BJ (cell line): ENCODE data around the gene KRTAP22-1. TPM values are rescaled to one million over a fixed set of nuclear protein-coding genes. Genes with fewer than 3 reads are reported as not detected.

Experiments
- CTCF ChIA-PET: fragments of 350-600 bp; formaldehyde crosslinking; extraction: SDS; loops from one replicate; lab custom pipeline; 2021; ENCODE audit warnings: antibody characterized with exemption, inconsistent platforms; lab: Yijun Ruan, JAX
- POLR2A ChIA-PET: fragments of 300-600 bp; sonication (Branson Sonifier 250); formaldehyde crosslinking; extraction: SDS; loops from one replicate; lab custom pipeline; 2021; ENCODE audit warnings: antibody characterized with exemption; lab: Charles Lee
- DNase-seq: peaks from one replicate; pipeline ENCODE4 v3.0.0-alpha.2; 2011; ENCODE audit warnings: low read depth
- H3K27me3 ChIP-seq: 2 replicates; pipeline ENCODE4 v1.6.0; 2011; ENCODE audit warnings: low read length; ENCODE audit not compliant: control insufficient read depth, insufficient read depth
- H3K36me3 ChIP-seq: 2 replicates; pipeline ENCODE4 v1.5.1; 2011; ENCODE audit warnings: low read length; ENCODE audit not compliant: control insufficient read depth, insufficient read depth
- H3K4me3 ChIP-seq: 2 replicates; pipeline ENCODE4 v1.5.1; 2011; ENCODE audit warnings: low read depth, mild to moderate bottlenecking, control low read depth, low read length
- polyA plus RNA-seq: library from polyadenylated mRNA; depleted of rRNA; stranded (reverse); fragments of >200 nt; gene quantifications from 2 replicates; pipeline ENCODE4 v1.2.3, GENCODE V29; 2011
- TF ChIP-seq, protein P1 (sequence below): IDR thresholded peaks from 2 replicates; pipeline ENCODE4 v1.5.1; 2011; ENCODE audit warnings: low read depth, mild to moderate bottlenecking, control low read depth, inconsistent platforms, low read length, moderate library complexity; ENCODE audit not compliant: insufficient read depth

KRTAP22-1 gene
- polyA plus RNA-seq, 1 experiment: not detected

DNA sequence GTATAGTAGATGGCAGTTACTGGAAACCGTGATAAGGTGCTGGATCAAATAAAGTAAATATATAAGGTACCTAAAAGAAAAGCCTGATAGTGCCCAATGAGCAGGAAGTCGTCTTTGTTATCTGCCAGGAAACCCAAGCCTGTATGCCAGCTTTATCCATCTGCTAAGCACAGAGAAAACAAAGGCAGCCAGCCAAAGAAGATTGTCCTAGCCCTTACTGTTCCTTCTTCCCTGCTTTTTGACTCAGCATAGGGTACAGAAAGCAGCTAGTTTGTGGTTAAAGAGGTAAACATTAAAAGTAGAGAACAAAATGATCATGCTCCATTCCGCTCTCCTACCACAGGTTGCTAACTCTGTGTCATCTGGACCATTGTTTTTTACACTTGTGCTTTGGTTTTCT, 20.8 kb upstream of the KRTAP22-1 start:
- POLR2A ChIA-PET: no interaction called here
- DNase-seq: no peak
- CTCF ChIA-PET: no interaction called here
- no peaks in the 10 kb centered on the region for H3K36me3 ChIP-seq
- no peaks in the 10 kb centered on the region for H3K27me3 ChIP-seq
- TF ChIP-seq, protein P1, sequence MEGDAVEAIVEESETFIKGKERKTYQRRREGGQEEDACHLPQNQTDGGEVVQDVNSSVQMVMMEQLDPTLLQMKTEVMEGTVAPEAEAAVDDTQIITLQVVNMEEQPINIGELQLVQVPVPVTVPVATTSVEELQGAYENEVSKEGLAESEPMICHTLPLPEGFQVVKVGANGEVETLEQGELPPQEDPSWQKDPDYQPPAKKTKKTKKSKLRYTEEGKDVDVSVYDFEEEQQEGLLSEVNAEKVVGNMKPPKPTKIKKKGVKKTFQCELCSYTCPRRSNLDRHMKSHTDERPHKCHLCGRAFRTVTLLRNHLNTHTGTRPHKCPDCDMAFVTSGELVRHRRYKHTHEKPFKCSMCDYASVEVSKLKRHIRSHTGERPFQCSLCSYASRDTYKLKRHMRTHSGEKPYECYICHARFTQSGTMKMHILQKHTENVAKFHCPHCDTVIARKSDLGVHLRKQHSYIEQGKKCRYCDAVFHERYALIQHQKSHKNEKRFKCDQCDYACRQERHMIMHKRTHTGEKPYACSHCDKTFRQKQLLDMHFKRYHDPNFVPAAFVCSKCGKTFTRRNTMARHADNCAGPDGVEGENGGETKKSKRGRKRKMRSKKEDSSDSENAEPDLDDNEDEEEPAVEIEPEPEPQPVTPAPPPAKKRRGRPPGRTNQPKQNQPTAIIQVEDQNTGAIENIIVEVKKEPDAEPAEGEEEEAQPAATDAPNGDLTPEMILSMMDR: no peak
- H3K4me3 ChIP-seq: no peak overlapping the region

DNA sequence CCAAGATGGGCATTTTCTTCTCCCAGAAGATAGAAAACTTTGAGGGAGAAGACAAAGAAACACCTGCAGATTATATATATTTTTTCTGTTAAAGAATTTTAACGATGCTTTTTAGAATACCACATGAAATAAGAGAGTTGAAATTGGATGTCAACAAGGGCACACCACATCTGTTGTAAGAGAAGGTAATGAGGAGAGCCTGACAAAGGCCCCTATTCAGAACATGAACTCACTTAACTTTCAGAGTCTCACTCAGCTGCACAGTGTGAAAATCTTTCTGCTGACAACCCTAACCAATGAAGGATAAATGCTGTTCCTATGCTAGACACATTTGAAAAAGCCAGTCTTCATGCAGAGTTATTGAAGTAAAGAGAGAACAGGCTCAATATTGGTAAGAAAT, 18.0 kb upstream of the KRTAP22-1 start:
- DNase-seq: no peak
- Histone ChIP-seq H3K27me3 (no peaks in the 10 kb centered on the region), H3K36me3 (no peaks in the 10 kb centered on the region), H3K4me3 (no peak overlapping the region)
- TF ChIP-seq, protein P1: no peak
- POLR2A ChIA-PET: no interaction called here
- CTCF ChIA-PET: no interaction called here

DNA sequence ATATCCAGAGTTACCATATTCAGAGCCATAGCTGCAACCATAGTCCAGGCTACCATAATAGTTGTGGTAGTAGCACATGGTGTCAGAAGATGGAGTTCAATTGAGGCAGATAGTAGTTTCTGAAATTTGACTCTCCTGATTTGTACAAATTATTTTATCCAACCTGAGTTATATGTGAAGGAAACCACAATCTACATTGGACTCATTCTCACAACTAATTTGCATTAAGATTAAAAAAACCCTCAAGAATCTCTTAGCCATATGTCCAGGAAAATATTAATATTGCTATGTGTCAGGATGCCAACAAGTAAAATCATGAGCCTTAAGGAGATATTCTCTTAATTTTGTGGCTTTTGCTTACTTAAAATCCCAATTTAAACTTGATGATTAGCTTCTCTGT, 10.6 kb upstream of the KRTAP22-1 start, which contains the start of gene KRTAP22-2:
KRTAP22-2 (minus strand) TSS at position 101 of the 400 bp plus-strand sequence.
- TF ChIP-seq, protein P1: no peak
- Histone ChIP-seq H3K36me3 (no peaks in the 10 kb centered on the region), H3K4me3 (no peak within 1 kb of the TSS), H3K27me3 (no peaks in the 10 kb centered on the region)
- ChIA-PET CTCF (no interaction called here), POLR2A (no interaction called here)
- no peak for DNase-seq

DNA sequence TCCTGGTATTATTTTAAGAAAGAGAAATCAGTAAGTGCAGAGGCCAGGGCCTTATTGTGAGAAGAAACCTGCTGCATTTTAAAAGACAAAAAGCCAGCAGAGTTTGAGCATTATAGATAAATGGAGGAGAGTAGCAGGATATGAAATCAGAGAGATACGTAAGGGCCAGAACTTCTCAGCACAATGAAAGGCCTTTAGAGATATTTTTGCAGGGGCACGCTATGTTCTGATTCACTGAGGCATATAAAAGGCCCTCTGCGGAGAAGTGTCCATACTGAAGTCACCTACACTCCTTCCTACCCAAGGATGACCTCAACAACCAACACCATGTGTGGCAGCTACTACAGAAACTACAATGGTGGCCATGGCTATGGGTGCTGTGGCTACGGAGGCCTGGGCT, 8.7 kb upstream of the KRTAP22-1 start, which contains the start of gene KRTAP6-3:
KRTAP6-3 (plus strand) TSS at position 301 of the 400 bp plus-strand sequence; CDS start at position 307, 6 bp downstream.
- ChIA-PET POLR2A (no interaction called here), CTCF (no interaction called here)
- no peak for DNase-seq
- no peak within 1 kb of the TSS for H3K4me3 ChIP-seq
- TF ChIP-seq, protein P1: no peak
- no peaks in the 10 kb centered on the region for H3K36me3 ChIP-seq
- H3K27me3 ChIP-seq: no peaks in the 10 kb centered on the region

DNA sequence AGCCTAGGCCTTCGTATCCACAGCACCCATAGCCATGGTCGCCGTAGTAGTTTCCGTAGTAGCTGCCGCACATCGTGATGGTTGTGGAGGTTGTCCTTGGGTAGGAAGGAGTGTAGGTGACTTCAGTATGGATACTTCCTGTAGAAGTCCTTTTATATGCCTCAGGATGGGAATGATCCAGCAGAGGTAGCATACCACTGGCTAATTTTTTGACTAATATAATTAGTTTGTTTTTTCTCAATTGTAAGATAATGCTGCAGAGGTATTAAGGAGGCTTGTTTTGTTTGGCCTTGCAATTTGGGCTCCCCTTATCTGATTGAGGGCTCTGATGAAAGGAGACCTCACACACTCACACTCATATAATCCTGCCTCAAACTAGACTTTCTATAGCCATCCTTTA, 2.1 kb upstream of the KRTAP22-1 start, which contains the start of gene KRTAP6-2:
KRTAP6-2 (minus strand) TSS at position 101 of the 400 bp plus-strand sequence; CDS start at position 73, 28 bp downstream.
- ChIA-PET POLR2A (no interaction called here), CTCF (no interaction called here)
- Histone ChIP-seq H3K27me3 (no peaks in the 10 kb centered on the region), H3K36me3 (no peaks in the 10 kb centered on the region), H3K4me3 (no peak within 1 kb of the TSS)
- no peak for DNase-seq
- TF ChIP-seq, protein P1: no peak
